ENCODE results near the gene RNASE4. TPM values are rescaled to one million over a fixed set of nuclear protein-coding genes. Genes with fewer than 3 reads are reported as not detected.
A peak's percentile ranks its signal among the peaks of the same experiment; 100 is the strongest.

Gene RNASE4
- total and polyA plus RNA-seq, 5 donors from 2014 or later: 0.17 to 4.1 (median 2.3) TPM

DNA sequence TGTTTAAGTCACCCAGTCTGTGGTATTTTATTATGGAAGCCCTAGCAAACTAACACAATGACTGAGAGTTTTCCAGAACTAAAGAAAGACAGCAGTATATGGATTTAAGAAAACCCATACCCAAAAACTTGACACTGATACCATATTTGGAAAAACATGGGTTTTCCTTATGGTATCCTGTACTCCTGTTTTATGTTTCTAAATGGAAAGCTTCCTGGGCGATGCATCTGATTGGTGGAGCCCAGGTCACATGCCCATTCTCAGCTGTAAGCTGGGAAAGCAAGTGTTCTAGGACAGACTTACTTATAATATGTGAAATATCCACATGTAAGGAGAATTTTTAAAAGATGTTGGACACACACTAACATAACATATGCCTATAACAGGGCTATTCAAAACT lies 4.5 kb upstream of the RNASE4 start:
- Mint-ChIP-seq H3K36me3 (no peaks in the 10 kb centered on the region), H3K9me3 (peaks cover 0 to 6% (median 0%) of the 10 kb centered on the region in 7 donors), H3K27me3 (no peaks in the 10 kb centered on the region), H3K4me3 (no peak overlapping the region), H3K4me1 (peaks cover 6 to 30% (median 20%) of the 10 kb centered on the region in 4 donors), H3K27ac (no peak overlapping the region)
- peak in 1 of 3 donors; percentile 20 for DNase-seq
- Histone ChIP-seq H3K27ac (ENCODE audit: insufficient read depth, low read length, poor library complexity, severe bottlenecking) (no peak overlapping the region), H3K27me3 (ENCODE audit: control insufficient read depth, insufficient read depth, low read length) (no peaks in the 10 kb centered on the region), H3K9me3 (ENCODE audit: control insufficient read depth in 2 of 2, low read length in 2 of 2) (no peaks in the 10 kb centered on the region), H3K4me1 (ENCODE audit: control insufficient read depth, insufficient read depth, low read length, poor library complexity, severe bottlenecking) (peaks cover 45% of the 10 kb centered on the region), H3K4me3 (ENCODE audit: low read depth, low read length) (peak overlapping the region; percentile 93), H3K36me3 (ENCODE audit: control insufficient read depth, insufficient read depth, low read length) (no peaks in the 10 kb centered on the region)
- ATAC-seq (ENCODE audit: low read depth in 2 of 2): no peak

DNA sequence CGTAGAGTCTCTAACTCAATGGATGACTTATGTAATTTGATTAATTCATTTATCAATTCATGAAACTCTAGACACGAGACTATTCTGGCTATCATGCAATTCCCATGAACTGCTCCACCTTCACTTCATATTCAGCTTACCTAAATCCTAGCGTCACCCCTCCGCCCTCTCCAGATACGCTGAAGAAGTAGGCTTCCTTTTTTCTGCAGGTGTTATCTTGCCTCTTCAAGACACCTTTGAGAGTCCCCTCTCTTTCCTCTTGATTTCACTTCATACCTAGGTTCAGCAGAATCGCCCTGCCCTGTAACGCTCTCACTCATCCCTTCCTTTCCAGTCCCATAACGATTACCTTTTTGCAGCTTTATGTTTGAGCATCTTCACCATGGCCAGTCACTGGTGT lies 4.0 kb upstream of the RNASE4 start:
- no peaks in the 10 kb centered on the region for H3K9me3 ChIP-seq (ENCODE audit: control insufficient read depth in 2 of 2, low read length in 2 of 2)
- H3K4me1 Mint-ChIP-seq: peaks cover 10 to 34% (median 20%) of the 10 kb centered on the region in 4 donors
- no peak overlapping the region for H3K4me3 Mint-ChIP-seq
- H3K27ac ChIP-seq (ENCODE audit: insufficient read depth, low read length, poor library complexity, severe bottlenecking): peak overlapping the region; percentile 96
- no peaks in the 10 kb centered on the region for H3K27me3 Mint-ChIP-seq
- no peaks in the 10 kb centered on the region for H3K36me3 Mint-ChIP-seq
- H3K9me3 Mint-ChIP-seq: peaks cover 0 to 6% (median 0%) of the 10 kb centered on the region in 7 donors
- peaks cover 45% of the 10 kb centered on the region for H3K4me1 ChIP-seq (ENCODE audit: control insufficient read depth, insufficient read depth, low read length, poor library complexity, severe bottlenecking)
- ATAC-seq (ENCODE audit: low read depth in 2 of 2): no peak
- H3K27ac Mint-ChIP-seq: no peak overlapping the region
- no peaks in the 10 kb centered on the region for H3K27me3 ChIP-seq (ENCODE audit: control insufficient read depth, insufficient read depth, low read length)
- peak in 1 of 3 donors; percentile 15 for DNase-seq
- no peaks in the 10 kb centered on the region for H3K36me3 ChIP-seq (ENCODE audit: control insufficient read depth, insufficient read depth, low read length)
- H3K4me3 ChIP-seq (ENCODE audit: low read depth, low read length): peak overlapping the region; percentile 93

DNA sequence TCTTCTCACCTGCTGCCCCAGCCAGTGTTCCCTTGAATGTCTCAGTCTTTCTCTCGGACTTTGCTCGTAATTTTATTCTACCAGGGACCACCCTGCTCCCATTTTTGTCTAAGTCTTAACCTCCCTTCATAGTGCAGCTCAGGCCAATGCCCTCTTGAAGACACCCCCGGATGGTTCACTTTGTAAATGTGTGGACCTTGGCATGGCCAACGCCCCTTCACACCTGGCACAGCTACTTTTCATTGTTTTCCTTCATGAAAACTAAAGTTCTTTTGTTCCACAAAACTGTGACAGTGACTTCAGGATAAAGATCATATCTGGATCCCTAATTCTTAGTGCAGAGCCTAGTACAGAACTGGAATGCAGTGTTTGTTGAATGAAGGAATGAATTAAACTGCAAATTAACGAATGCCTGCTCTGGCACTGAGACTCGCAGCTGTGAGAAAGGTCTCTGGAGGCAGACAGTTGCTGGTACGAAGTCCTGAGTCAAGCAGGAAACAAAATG lies 3.5 kb upstream of the RNASE4 start:
- peak; percentile 18 to 22 for ATAC-seq (ENCODE audit: low read depth in 2 of 2)
- no peaks in the 10 kb centered on the region for H3K36me3 Mint-ChIP-seq
- H3K9me3 Mint-ChIP-seq: peaks cover 0 to 6% (median 0%) of the 10 kb centered on the region in 7 donors
- Histone ChIP-seq H3K36me3 (ENCODE audit: control insufficient read depth, insufficient read depth, low read length) (no peaks in the 10 kb centered on the region), H3K27ac (ENCODE audit: insufficient read depth, low read length, poor library complexity, severe bottlenecking) (peak overlapping the region; percentile 96), H3K9me3 (ENCODE audit: control insufficient read depth in 2 of 2, low read length in 2 of 2) (no peaks in the 10 kb centered on the region), H3K4me1 (ENCODE audit: control insufficient read depth, insufficient read depth, low read length, poor library complexity, severe bottlenecking) (peaks cover 45% of the 10 kb centered on the region), H3K4me3 (ENCODE audit: low read depth, low read length) (peak overlapping the region; percentile 93), H3K27me3 (ENCODE audit: control insufficient read depth, insufficient read depth, low read length) (no peaks in the 10 kb centered on the region)
- H3K27me3 Mint-ChIP-seq: no peaks in the 10 kb centered on the region
- H3K4me1 Mint-ChIP-seq: peaks cover 10 to 35% (median 20%) of the 10 kb centered on the region in 4 donors
- DNase-seq: no peak
- H3K27ac Mint-ChIP-seq: no peak overlapping the region
- H3K4me3 Mint-ChIP-seq: no peak overlapping the region

DNA sequence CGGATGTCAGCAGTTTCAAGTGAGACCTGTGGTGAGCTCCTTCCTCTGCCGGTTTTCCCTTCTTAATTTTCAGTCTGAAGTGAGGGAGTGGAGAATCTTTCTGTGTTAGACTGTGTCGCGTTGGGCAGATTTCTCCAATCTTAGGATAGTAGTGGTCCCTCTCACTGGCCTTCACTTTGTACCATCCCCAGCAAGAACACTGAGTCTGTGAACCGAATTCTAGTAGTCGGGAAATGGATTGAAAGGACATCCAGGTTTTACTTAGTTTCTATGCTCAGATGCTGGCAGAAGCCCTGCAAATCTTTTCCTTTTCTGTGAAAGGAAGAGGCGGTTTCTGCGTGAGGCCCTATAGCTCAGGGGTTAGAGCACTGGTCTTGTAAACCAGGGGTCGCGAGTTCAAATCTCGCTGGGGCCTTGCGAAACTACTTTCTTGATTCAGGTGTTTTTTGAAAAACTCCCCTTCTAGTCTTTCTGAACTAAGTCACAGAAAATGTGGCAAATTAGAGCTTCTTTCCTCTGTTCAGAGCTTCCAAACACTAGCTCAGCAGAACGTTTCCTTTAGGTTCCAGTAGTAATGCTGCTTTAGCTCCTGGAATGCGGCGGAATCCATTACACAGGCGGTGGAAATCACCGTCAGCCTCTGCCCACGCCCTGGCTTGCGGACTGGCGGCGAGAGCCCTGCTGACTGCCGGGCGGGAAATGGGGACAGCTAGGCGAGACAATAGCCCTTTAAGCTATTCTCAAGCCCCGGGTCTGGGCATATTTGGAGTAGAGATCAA lies 2.8 kb upstream of the RNASE4 start:
- Histone ChIP-seq H3K27ac (ENCODE audit: insufficient read depth, low read length, poor library complexity, severe bottlenecking) (peak overlapping the region; percentile 96), H3K36me3 (ENCODE audit: control insufficient read depth, insufficient read depth, low read length) (no peaks in the 10 kb centered on the region), H3K4me3 (ENCODE audit: low read depth, low read length) (peak overlapping the region; percentile 93), H3K4me1 (ENCODE audit: control insufficient read depth, insufficient read depth, low read length, poor library complexity, severe bottlenecking) (peaks cover 45% of the 10 kb centered on the region), H3K27me3 (ENCODE audit: control insufficient read depth, insufficient read depth, low read length) (no peaks in the 10 kb centered on the region), H3K9me3 (ENCODE audit: control insufficient read depth in 2 of 2, low read length in 2 of 2) (no peaks in the 10 kb centered on the region)
- Mint-ChIP-seq H3K4me1 (peaks cover 10 to 35% (median 21%) of the 10 kb centered on the region in 4 donors), H3K27me3 (no peaks in the 10 kb centered on the region), H3K4me3 (no peak overlapping the region), H3K27ac (no peak overlapping the region), H3K36me3 (no peaks in the 10 kb centered on the region), H3K9me3 (peaks cover 0 to 6% (median 0%) of the 10 kb centered on the region in 7 donors)
- DNase-seq: peak; percentile 79 to 90 (median 87)
- peak; percentile 10 to 27 for ATAC-seq (ENCODE audit: low read depth in 2 of 2)

DNA sequence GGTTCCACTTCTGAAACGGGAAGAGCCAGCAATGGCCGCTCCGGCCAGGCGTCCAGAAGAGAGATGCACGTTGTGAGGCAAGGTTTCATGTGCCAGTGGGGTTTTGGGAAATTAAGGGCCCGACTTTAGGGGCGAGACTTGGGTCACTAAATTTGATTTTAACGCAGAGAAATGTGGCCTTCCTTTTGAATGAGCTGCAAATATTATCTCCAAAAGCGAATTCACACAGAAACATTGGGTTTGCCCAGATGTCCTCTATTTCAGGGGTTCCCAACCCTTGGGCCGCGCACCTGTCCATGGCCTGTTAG lies 2.3 kb upstream of the RNASE4 start:
- Mint-ChIP-seq H3K27ac (no peak overlapping the region), H3K27me3 (no peaks in the 10 kb centered on the region), H3K36me3 (no peaks in the 10 kb centered on the region), H3K9me3 (peaks cover 0 to 6% (median 0%) of the 10 kb centered on the region in 7 donors), H3K4me1 (peaks cover 10 to 35% (median 21%) of the 10 kb centered on the region in 4 donors), H3K4me3 (no peak overlapping the region)
- no peaks in the 10 kb centered on the region for H3K9me3 ChIP-seq (ENCODE audit: control insufficient read depth in 2 of 2, low read length in 2 of 2)
- ATAC-seq (ENCODE audit: low read depth in 2 of 2) (no peak), DNase-seq (no peak)
- H3K4me1 ChIP-seq (ENCODE audit: control insufficient read depth, insufficient read depth, low read length, poor library complexity, severe bottlenecking): peaks cover 45% of the 10 kb centered on the region
- peak overlapping the region; percentile 93 for H3K4me3 ChIP-seq (ENCODE audit: low read depth, low read length)
- H3K27me3 ChIP-seq (ENCODE audit: control insufficient read depth, insufficient read depth, low read length): no peaks in the 10 kb centered on the region
- no peaks in the 10 kb centered on the region for H3K36me3 ChIP-seq (ENCODE audit: control insufficient read depth, insufficient read depth, low read length)
- peak overlapping the region; percentile 96 for H3K27ac ChIP-seq (ENCODE audit: insufficient read depth, low read length, poor library complexity, severe bottlenecking)

DNA sequence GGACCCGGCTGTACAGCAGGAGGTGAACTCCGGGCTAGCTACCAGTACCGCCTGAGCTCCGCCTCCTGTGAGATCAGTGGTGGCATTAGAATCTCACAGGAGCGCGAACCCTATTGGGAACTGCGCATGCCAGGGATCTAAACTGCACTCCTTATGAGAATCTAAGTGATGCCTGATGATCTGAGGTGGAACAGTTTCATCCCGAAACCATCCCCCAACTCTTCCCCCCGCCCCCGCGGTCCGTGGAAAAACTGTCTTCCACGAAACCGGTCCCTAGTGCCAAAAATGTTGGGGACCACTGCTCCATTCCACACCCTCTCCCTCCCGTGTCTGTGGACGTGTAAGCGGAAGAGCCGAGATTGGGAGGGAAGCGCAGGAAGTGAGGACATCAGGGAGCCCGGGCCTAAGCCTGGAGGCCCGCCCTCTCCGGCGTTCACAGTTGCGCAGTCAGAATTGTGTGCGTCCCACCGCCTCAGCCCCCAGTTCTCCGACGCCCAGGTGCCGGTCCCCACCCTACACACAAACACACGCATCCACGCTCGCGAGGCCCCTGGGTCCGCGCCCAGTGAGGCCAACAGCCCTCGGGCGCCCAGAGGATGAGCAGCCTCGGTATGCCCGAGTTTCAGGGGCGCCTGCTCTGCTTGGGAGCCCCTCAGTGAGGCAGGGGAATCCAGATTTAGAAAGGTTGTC lies 1.8 kb upstream of the RNASE4 start:
- no peaks in the 10 kb centered on the region for H3K36me3 Mint-ChIP-seq
- ATAC-seq (ENCODE audit: low read depth in 2 of 2) (peak; percentile 66 to 70), DNase-seq (peak; percentile 76 to 88 (median 85))
- Histone ChIP-seq H3K9me3 (ENCODE audit: control insufficient read depth in 2 of 2, low read length in 2 of 2) (no peaks in the 10 kb centered on the region), H3K4me1 (ENCODE audit: control insufficient read depth, insufficient read depth, low read length, poor library complexity, severe bottlenecking) (peaks cover 45% of the 10 kb centered on the region), H3K27ac (ENCODE audit: insufficient read depth, low read length, poor library complexity, severe bottlenecking) (peak overlapping the region; percentile 96), H3K27me3 (ENCODE audit: control insufficient read depth, insufficient read depth, low read length) (no peaks in the 10 kb centered on the region), H3K4me3 (ENCODE audit: low read depth, low read length) (peak overlapping the region; percentile 93), H3K36me3 (ENCODE audit: control insufficient read depth, insufficient read depth, low read length) (no peaks in the 10 kb centered on the region)
- H3K27me3 Mint-ChIP-seq: no peaks in the 10 kb centered on the region
- peaks cover 0 to 6% (median 0%) of the 10 kb centered on the region in 7 donors for H3K9me3 Mint-ChIP-seq
- H3K27ac Mint-ChIP-seq: no peak overlapping the region
- H3K4me3 Mint-ChIP-seq: no peak overlapping the region
- H3K4me1 Mint-ChIP-seq: peaks cover 10 to 35% (median 22%) of the 10 kb centered on the region in 4 donors

DNA sequence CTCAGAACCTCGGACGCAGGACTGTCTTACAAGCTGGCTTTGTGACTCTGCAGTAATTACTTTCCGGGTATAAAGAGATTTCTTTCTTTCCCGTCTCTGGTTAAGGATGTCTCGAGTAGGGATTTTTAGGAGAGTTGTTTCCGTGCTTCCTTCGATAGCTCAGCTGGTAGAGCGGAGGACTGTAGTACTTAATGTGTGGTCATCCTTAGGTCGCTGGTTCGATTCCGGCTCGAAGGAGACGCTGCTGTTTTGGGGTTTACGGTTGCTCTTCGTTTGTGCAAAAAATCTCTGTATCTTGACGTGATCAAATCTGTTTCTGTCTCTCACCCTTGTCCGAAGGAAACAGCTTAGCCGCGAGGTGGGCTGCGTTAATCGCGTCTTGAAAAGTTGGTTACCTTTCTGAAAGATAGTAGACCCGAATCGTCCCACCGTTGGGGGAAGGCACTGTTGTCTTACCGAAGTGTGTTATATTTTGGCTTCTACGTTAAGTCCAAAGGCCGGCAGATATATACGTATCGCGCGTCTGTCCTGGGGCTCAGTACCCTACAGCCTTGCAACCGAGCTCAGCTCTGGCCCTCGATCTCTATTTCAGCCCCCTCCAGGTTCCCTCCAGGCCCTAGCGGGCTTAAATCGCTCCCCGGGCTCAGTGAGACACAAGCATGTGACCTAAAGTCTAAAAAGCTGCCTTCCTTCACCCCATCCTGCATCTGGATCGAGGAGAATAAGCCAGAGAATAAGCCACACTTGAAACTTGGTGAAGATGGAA lies 1.1 kb upstream of the RNASE4 start:
- ATAC-seq (ENCODE audit: low read depth in 2 of 2): peak; percentile 33 to 37
- no peaks in the 10 kb centered on the region for H3K36me3 ChIP-seq (ENCODE audit: control insufficient read depth, insufficient read depth, low read length)
- H3K9me3 Mint-ChIP-seq: peaks cover 0 to 6% (median 0%) of the 10 kb centered on the region in 7 donors
- peak overlapping the region; percentile 93 for H3K4me3 ChIP-seq (ENCODE audit: low read depth, low read length)
- no peak overlapping the region for H3K27ac Mint-ChIP-seq
- no peaks in the 10 kb centered on the region for H3K27me3 Mint-ChIP-seq
- H3K9me3 ChIP-seq (ENCODE audit: control insufficient read depth in 2 of 2, low read length in 2 of 2): no peaks in the 10 kb centered on the region
- peak; percentile 61 to 86 (median 84) for DNase-seq
- H3K27me3 ChIP-seq (ENCODE audit: control insufficient read depth, insufficient read depth, low read length): no peaks in the 10 kb centered on the region
- peak overlapping the region; percentile 96 for H3K27ac ChIP-seq (ENCODE audit: insufficient read depth, low read length, poor library complexity, severe bottlenecking)
- H3K4me1 ChIP-seq (ENCODE audit: control insufficient read depth, insufficient read depth, low read length, poor library complexity, severe bottlenecking): peaks cover 45% of the 10 kb centered on the region
- no peaks in the 10 kb centered on the region for H3K36me3 Mint-ChIP-seq
- peaks cover 10 to 35% (median 22%) of the 10 kb centered on the region in 4 donors for H3K4me1 Mint-ChIP-seq
- H3K4me3 Mint-ChIP-seq: no peak overlapping the region
